Activated CD8-positive, alpha-beta memory T cell treated with anti-CD3 and anti-CD28 coated beads, Interleukin-2, amount 50 U/mL, for 1 hour (primary cell): ENCODE data around the gene ATP8B4.

Experiments used
- DNase-seq: peaks from one replicate; pipeline ENCODE4 v3.0.0-alpha.2; 2020; ENCODE audit errors: extremely low read depth

The ATP8B4 gene

DNA sequence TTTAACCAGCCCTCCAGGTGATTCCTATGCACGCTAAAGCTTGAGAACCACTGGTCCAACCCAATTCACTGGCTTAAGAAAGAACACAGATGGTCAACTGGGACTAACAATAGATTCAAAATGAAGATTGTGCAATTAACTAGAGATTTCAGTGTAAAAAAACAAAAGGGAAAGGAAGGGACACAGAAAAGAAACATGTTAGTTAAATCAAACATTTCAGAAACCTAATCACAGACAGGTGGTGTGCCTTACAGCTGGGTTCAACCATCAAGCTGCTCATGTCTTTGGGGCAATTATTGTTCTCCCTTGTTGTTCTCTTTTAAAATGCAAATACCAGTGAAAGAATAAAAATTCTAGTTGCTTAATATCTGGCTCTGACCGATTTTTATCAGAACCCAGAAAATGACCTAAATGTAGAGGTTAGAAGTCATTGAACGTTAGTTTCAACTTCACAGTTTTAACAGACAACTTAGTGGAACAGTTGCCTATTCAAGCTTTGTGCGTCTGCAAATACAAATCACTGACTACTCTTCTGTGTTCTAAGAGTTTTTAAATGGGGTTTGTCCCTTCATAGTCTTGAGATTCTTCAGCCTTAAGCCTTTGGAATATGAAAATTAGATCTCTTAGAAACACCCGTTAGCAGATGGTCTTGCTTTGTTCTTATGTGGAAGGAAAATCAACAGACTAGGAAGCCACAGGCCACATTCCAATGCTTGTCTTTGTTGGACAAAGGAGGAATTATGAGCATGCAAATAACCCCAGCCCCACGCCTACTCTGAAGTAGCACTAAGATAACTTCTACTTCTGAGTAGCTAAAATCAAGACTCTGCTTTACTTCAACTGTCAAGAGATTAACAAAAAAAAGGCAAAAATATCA lies 223.4 kb downstream of the ATP8B4 start:
- no peak for DNase-seq

DNA sequence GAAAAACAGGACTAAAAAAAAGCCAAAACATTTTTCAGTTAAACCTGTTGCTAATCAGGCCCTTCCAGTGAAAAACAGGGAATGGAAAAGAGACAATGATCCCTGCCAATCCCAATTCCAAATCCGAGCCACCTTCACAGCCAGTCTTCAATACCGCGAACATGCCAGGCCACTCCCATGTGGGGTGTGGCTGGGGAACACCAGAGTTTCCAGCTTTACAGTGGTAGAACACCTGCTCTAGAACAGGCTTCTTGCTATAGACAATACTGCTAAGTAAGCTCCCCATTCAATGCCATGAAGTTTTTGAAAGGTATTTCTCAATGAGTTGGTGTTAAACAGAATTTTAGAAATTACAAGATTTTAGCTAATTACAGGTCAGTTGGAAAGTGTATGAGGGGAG lies 228.3 kb downstream of the ATP8B4 start:
- DNase-seq, result no peak

DNA sequence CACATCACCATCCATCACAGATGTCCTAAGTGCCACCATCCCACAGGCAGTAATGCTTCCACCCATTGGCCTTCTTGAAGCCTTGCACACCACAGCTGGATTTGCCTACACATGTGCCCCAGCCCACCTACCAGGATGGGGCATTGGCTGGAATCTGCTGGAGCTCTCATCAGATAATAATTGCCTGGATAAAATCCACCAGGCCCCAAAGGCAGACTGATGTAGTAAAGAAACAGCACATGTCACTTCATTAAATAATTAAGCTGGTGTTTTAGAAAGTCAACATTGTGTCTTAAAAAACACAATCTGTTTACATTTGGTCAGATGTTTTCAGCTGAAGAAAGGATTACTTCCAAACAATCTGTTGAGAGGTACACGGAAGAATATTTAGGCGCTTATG lies 229.5 kb downstream of the ATP8B4 start:
- DNase-seq, result no peak

DNA sequence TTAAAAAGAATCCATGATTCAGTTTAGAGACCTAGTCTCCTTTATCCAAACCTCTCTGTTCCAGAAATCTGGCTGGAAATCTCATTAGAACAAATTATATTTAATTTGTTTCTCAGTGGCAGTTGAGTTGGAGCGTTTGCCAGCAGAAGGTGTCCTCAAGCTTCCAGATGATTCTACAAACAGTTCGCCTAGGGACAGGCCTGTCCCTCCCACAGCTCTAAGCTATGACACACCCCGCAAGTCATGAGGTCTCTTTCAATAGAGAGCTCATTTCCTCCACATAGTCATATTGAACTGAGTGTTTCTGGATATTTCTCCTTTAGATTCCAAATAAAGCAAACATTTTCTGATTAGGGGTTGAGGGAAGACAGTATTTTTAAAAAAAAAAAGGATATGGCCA lies 230.3 kb downstream of the ATP8B4 start:
- DNase-seq, result no peak

DNA sequence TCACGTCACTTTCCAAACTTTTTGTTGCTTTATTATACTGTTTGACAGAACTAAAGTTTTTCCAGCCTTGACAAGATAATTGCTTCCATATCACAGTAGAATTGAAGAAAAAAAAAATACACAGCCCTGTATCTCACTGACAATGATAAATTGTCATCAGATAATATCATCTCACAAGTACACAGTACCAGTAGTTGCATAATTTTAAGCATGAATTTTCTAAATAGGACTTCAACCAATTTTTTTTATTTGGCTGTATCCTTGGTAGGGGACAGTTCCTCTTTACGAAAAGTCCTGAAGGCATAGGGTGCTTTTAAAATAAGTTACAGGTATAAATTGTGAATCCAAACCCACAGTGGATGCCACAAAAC lies 230.7 kb downstream of the ATP8B4 start:
- no peak for DNase-seq

DNA sequence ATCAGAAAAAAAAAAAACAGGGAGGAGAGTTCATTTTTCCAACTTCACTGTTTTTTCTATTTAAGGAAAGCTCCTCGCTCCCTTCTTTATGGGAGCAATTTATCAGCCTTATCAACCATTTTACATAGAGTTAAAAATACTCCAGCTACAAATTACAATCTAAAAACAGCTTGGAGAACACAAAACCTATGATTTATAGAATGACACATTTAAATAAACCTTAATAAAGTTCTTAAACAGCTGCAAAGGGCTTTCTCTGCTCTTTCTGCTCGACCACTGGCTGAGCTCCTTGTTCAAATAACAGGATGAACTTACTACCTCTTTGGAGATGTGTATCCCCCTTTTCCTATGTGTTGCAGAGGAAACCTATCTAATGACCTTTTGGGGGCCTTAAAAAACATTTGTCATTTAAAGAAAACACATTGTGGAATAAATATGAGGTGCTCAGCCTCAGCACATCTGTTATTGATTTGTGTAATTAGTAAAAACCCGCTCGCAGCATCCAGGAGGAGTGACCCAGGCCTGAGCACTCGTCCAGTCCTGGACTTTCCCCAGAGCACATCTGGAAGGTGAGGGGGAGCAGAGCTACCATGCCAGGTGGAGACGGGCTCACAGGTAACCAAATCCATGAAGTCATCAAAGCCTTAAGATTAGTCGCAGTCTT lies 231.2 kb downstream of the ATP8B4 start:
- DNase-seq, result no peak

DNA sequence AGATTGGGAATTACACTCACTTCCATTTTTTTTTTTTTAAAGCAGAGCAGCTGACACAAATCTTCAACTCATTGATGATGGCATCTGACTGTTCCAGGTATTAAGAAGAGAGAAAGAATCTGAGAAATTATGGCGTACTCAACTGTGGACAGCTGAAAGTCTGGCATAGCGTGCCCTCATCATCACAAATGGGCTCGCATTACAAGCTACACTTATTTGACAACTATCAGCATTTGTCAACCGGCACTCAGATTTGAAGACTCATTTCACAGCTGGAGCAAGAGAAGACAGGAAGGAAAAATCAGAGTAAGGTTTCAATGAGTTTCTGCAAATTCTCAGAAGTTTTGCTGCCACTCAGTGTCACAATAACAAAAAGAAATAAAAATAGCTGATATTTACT lies 235.9 kb downstream of the ATP8B4 start:
- DNase-seq, result no peak

DNA sequence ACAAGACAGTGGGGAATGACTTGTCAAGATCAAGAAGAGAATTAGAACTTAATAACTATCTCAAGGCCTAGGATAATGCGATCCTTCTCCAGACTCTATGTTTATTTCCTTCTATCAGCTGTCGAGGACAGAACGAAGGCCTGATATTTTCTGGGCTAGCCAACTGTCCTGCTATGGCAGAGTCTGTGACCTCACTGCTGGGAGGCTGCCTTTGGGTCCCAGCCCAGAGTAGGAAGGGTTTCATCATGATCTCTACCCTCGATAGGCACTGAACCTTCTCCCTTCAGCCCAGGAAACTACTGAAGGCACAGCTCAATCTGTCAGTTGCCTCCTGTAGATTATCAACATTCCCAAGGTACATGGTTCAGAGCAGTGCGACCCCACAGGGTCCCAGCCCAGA lies 237.2 kb downstream of the ATP8B4 start:
- no peak for DNase-seq

DNA sequence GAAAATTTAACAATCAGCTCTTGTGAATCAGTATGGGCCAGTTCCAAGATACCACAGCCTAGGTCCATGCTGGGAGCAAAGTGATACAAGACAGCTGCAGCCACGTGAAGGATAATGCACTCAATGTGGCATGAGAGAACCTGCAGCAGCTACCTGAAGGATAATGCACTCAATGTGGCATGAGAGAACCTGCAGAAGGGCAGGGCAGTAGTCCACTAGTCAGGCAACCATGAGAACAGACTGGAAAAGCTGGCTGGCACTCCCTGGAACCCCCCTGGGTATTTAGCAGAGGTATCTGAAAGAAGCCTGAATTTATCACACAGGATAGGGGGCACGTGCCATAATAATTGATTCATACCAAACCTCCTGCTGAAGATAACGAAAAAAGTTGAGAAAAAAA lies 237.6 kb downstream of the ATP8B4 start:
- DNase-seq, result no peak

DNA sequence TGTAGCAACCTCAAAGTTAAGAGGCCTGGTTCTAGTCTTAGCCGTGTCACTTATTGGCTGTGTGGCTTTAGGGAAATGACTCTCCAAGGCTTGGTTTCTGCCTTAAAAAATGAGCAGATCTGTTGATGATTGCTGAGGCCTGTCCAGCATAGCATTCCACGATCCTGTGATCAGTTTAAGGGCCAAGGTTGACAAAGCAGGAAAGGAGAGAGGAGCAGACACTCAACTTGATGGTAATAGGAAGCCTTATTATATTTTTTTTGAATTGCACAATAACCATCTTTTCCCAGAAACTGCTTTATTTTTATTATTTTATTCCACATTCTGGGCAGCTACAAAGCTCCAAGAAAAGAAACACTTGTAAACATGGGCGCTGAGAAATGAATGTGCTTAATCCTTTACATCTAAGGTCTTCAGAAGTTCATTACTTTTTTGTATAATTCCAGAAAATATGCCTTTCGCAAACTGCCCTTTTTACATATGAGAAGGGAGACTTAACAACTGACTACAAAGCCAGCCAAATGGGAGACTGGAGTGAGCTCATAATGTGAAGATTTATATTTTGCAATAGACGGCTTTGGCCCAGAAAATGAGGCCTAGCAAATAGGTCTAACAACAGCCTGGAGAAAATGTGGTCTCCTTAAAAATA lies 241.0 kb downstream of the ATP8B4 start:
- DNase-seq, result no peak

DNA sequence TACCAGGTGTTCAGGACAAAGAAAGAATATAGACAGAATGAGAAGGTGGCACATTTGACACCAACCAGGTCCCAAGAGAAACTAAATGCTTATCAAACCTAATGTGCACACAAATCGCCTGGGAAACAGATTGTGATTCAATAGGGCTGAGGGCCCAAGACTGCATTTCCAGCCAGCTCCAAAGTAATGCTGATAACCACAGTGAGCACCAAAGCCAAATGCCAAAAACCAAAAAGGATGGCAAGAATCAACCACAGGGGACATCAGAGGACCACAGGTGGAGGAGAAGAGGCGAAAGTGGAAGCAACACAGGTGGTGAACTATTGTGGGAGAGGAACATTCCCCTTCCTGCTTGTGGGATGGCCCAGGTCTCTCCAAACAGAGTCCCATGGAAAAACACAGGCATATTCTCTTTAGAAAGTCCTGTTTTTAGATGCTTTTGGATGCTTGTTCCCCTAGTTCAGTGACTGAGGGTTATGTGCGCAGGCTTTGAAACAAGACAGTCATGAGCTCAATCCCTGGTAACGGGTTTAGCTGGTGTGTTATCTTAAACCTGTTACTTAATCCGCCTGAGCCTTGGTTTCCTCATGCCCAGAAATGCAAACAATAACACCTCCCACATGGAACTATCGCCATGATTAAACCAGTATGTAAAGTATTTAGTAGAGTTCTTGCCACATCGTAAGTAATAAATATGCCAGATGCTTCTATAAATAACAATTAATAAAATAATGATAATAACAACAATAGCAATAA lies 241.7 kb downstream of the ATP8B4 start:
- DNase-seq, result no peak

DNA sequence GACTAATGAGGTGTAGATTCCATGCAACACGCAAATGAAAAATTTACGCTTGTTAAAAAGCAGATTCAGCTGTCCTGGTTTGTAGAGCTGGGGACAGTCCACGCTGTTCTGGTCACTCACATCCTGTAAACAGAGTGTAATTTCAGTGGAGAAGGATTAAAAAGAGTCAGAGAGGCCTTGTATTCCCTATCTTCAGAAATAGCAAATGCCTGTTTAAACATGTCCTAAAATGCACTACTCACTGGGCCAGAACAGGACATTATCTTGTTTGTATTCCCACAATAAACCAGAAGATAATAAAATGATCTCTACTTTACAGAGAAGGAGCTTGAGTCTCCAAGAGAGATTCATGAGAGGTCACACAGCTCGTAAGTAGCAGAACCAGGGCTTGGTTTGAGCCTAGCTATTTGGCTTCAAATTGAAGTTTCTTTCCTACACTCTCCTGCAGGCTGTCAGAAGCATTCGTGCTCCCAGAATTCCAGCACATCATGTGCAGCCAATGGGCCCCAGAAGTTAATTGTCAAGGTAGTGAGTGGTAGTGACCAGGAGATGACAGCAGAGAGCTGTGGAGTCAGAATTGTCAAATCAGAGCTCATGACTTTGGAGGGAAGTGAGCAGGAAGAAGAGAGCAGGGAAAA lies 242.5 kb downstream of the ATP8B4 start:
- no peak for DNase-seq

DNA sequence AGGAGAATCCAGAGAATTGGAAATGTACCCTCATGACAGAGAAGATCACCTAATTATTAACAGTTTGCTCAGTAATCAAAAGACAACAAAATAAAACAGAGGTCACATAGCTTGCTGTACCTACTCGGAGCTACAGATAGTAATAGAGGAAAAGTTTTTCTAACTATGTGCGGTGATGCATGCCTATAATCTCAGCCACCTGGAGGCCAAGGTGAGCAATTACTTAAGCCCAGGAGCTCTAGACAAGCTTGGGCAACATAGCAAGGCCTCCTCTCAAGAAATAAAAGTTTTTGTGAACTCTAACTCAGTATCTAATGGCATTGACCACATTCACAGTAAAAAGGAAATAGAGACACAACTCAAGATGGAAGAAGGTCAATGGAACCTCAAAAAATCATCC lies 243.6 kb downstream of the ATP8B4 start:
- DNase-seq, result no peak

DNA sequence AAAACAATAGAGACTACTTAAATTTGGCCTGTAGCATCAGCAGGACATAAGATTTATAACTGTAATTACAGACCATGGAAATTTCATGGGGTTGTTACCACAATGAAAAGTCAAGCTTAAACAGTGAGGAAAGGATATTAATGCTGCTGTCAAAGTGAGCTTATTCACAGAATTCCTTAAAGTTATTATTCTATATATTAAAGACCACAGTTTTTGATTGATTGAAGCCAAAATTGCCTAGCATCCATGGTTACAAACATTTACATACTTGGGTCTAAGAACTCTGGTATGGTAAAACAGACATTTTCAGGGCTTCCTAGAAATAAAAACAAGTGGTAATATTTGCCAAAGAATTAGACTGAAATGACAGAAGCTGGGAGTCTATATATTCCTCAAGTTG lies 248.6 kb downstream of the ATP8B4 start:
- DNase-seq, result no peak

DNA sequence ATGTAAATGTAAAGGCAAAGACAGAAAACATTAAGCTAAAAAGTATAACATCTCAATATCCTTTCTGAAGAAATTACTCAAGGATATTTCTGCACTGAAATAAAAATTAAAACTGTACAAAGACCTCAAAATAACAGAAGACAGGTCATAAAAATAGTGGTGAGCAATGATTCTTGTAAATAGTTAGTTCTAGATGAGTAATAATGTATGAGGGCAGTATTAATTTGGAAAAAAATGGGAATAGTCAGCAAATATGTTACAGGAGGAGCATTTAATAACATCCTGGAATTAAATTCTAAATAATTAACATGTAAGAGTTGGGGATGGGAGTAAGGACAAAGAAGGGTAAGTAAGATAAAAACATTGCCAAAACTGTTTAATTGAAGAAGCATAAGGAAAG lies 250.7 kb downstream of the ATP8B4 start:
- no peak for DNase-seq

DNA sequence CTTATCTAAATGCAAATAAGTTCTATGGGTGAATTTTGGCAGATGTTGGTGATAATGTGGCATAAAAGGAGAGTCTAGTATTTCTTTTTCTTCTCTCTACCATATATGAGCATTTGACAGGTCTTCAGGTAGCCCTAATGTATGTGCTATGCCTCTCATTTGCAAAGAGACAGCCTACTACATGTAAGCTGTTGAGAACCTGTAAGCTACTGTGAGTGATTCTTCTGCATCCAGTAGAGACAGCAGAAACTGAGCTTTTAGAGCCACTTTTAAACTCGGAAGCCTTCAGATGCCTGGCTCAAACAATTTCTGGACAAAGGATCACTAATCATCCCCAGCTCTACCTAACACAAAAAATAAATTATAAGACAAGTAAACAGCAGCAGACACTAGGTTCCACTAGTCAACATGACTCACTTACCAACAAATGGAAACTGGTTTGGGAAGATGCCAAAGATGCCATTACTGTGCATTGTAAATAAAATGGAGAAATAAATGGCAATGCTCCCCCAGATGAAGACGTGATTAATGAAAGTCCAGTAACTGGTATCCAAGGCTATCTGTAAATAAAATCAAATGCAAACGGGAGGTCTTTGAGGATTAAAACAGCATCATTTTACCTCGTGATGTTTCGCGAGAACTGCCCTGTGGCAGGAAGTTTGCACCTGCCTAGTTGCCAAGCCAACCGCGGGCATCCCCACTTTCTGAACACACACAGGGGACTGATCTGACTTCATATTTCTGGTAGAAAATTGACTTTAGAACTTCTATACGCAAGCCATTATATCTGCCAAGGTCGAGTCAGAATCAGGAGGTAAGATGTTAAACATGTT lies 252.9 kb downstream of the ATP8B4 start:
- DNase-seq, result no peak

DNA sequence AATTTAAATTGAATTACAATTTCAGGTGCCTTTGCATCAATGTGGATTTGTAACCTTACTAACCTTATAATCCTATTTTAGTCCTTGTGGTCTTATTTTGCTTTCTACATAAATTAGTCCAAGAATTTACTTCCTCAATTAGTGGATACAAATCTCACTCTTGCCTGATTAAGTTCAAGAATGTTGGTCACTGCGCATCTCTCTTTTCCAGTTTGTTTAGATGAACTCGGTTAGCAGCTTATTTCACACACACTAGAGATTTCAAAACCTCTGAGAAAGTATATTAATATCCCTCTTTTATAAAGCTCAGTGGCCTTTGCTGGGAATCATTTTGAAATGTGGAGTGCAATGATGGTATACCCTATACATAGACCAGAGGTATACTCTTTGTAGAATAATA lies 254.8 kb downstream of the ATP8B4 start:
- no peak for DNase-seq

DNA sequence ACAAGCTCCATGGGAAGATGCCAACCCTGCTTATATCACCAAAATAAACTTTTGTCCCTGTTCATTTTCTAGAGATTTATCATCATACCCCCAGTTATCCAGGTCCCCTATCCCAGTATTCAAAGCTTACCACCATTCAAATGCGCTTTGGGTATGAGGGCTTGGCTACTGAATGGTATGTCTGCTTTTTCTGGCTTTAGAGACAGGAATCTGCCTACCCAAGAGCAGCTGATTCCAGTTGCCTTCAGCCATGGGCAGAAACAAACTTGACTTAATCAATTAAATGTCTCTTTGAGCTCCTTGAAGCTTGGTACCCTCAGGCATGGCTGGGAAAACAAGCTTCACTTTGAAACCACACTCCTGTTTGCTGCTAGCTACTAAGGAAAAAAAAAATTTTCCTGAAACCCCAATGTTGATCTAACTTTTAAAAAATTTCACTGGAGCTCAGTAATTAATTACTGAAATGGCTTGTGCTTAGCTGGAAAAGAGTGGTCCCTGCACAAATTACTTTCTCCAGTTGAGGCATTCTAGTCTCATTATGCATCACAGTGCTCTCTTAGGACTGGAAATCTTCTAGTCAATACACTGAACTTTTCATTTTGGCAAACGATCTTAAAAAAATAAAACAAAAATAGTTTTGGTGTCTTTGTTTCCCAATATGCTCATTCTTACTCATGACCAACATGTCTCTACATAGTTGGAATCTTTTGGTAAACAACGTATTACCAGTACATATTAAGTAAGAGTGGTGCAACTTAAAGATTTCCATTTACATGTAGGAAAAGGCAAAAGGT lies 255.4 kb downstream of the ATP8B4 start:
- DNase-seq, result no peak

DNA sequence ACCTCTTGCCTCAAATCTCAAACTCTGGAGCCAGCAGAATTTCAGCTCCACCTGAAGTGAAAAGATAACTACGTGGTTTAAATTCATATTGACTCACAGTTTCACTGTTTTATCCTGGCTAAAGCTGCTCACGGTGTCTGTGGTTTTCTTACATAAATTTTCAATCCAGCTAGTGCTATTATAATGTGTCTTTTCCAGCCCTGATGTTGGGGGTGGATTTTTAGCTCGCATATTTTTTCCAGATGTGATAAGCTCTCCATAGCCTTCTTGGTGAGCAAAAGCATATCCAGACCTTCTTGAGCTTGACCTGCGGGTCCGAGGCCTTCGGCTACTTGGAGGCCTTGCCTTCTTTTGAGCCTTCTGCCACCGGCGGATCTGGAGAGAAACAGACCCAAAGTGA lies 258.9 kb downstream of the ATP8B4 start:
- DNase-seq, result no peak
